Purkinje cell (primary cell): ENCODE measurements around the gene PNRC1. TPM values are rescaled to one million over a fixed set of nuclear protein-coding genes. Genes with fewer than 3 reads are reported as not detected.

Experiments
- polyA plus RNA-seq: library from polyadenylated mRNA; unstranded; fragments of >200 nt; fragmentation: Nextera tagmentation; gene quantifications from 2 replicates; pipeline ENCODE4 v1.2.1, GENCODE V29; 2014

The PNRC1 gene
- polyA plus RNA-seq, result 51.2 and 65.7 TPM in 2 replicates

GRCh38 chr6:89080281-89081128 lies at the start of gene PNRC1:
Gene PNRC1, plus strand, starts transcription at chr6:89080751. Its CDS starts 144 bp downstream, at chr6:89080895.

GRCh38 chr6:89117211-89118108 lies 36.9 kb downstream of the PNRC1 start, which contains the start of gene SRSF12:
Gene SRSF12, minus strand, starts transcription at chr6:89118071. Its CDS starts 184 bp downstream, at chr6:89117887.

Other genes with a start within 250 kb of the PNRC1 start
- 11.1 and 11.8 TPM in 2 replicates for gene RNGTT, start 117.1 kb upstream of the PNRC1 start, polyA plus RNA-seq
- 5.5 and 8.6 TPM in 2 replicates for gene SRSF12, start 37.3 kb downstream of the PNRC1 start, polyA plus RNA-seq
- 2.5 and 4.6 TPM in 2 replicates for gene PM20D2, start 65.3 kb downstream of the PNRC1 start, polyA plus RNA-seq
- gene GABRR1, start 136.6 kb downstream of the PNRC1 start, polyA plus RNA-seq, result 0.85 and 1.7 TPM in 2 replicates
- gene GABRR2, start 234.5 kb downstream of the PNRC1 start, polyA plus RNA-seq, result not detected in 2 replicates